Mammary epithelial cell (primary cell): Measurements from ENCODE around the gene COMT.

Experiments used
- EZH2 ChIP-seq: IDR thresholded peaks from 2 replicates; pipeline ENCODE4 v1.6.1; 2012; ENCODE audit warnings: low read length, inconsistent platforms, borderline replicate concordance
- TF ChIP-seq, protein P1 (sequence below), 2 donors: IDR thresholded peaks in 1 of 2; conservative IDR thresholded peaks in 1 of 2; 2 replicates each; pipeline ENCODE4 v1.5.1; 2011 to 2012; ENCODE audit warnings: inconsistent platforms in 2 of 2, low read length in 2 of 2, mild to moderate bottlenecking in 2 of 2, control low read depth in 1 of 2, low read depth in 1 of 2; ENCODE audit not compliant: insufficient read depth in 1 of 2; ENCODE audit errors: extremely low read depth in 1 of 2

DNA sequence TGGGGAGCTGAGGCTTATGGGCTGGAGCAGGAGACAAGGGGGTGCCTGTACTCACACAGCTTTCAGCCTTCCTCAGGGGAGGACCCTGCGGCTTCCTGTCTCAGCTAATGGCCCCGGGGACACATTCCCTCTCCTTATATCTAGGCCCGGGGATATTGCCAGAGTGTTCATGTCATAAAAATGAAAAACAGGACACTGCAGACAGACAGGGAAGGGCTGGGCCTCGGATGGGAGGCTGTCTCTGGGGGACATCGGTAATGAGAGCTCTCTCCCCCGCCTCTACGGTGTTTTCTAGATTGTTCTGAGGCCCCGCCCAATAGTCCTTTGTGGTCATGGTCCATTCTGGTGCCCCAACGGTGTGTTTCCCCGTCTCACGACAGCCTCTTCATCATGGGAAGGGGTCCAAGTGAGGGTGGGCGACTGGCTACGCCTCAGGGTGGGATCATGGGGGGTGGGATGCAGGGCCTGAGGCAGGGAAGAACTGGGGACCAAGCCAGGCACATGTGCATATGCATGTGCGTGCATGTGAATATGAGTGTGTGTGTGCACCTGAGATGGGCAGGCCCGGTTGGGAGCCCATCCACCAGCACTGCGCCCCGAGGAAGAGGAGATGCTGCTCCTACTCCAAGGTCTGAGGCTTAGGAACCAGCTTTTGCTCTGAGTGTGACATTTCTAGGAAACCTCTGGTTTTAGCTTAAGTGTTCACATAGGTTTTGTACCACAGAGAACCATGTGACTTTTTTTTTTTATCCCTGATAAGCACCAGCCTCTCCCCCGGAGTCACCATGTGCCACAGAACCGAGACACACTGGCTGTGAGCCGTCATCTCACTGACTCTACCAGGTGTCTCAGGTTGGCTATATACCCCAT, 69.8 kb downstream of the COMT start:
- TF ChIP-seq, protein P1, sequence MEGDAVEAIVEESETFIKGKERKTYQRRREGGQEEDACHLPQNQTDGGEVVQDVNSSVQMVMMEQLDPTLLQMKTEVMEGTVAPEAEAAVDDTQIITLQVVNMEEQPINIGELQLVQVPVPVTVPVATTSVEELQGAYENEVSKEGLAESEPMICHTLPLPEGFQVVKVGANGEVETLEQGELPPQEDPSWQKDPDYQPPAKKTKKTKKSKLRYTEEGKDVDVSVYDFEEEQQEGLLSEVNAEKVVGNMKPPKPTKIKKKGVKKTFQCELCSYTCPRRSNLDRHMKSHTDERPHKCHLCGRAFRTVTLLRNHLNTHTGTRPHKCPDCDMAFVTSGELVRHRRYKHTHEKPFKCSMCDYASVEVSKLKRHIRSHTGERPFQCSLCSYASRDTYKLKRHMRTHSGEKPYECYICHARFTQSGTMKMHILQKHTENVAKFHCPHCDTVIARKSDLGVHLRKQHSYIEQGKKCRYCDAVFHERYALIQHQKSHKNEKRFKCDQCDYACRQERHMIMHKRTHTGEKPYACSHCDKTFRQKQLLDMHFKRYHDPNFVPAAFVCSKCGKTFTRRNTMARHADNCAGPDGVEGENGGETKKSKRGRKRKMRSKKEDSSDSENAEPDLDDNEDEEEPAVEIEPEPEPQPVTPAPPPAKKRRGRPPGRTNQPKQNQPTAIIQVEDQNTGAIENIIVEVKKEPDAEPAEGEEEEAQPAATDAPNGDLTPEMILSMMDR (conservative IDR thresholded peaks at IDR 0.05 in 1 of 2, IDR thresholded peaks at IDR 0.05 in 1 of 2; ENCODE audit: extremely low read depth in 1 of 2, insufficient read depth in 1 of 2, low read depth in 1 of 2, low read length in 2 of 2): no peak
- no peak for TF ChIP-seq EZH2
